ENCODE data around the gene ZNF429.
"Not testable (repeated sequence)": the region's sequence is repeated elsewhere in the genome, so short reads cannot be mapped to it uniquely, and the experiment has no call there.

Gene ZNF429

DNA sequence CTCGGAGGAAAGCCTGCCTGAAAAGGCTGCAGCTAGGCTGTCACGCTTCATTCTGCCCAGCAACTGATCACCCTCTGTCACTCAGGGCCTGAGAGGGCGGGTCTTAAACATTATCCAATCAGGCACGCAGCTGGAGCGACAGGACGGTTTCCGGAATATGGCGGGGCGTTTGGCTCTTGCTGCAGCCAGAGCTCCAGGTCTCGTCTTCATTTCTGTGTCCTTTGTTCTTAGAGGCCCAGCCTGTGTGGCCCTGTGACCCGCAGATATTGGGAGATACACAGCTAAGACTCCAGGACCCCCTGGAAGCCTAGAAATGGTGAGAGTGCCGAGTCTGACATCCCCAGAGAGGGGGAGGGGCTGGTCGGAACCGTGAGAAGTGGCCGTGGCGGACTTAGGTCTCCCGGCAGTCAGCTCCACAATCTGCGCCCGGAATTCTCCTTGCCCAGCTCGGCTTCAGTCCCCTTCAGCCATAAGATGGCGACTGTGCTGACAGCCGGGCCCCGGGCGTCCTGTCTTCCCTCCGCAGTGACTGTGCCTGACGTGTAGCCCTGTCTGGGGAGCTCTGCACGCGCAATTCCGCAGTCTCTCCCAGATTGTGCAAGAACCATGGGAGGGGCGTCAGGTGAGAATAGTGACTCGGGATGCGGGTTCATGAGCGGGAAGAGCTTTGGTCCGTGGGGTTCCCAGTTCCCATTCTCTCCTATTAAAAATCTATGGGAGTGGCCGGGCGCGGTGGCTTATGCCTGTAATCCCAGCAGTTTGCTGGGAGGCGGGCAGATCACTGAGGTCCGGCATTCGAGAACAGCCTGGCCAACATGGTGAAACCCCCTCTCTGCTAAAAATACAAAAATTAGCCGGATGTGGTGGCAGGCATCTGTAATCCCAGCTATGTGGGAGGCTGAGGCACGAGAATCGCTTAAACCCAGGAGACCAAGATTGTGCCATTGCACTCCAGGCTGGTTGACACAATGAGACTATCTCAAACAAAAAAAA, at the start of gene ZNF429:
Gene ZNF429, plus strand, starts transcription at position 144 of the 993 bp plus-strand sequence. Its CDS starts 170 bp downstream, at position 314.
- peak; percentile 94 for DNase-seq

DNA sequence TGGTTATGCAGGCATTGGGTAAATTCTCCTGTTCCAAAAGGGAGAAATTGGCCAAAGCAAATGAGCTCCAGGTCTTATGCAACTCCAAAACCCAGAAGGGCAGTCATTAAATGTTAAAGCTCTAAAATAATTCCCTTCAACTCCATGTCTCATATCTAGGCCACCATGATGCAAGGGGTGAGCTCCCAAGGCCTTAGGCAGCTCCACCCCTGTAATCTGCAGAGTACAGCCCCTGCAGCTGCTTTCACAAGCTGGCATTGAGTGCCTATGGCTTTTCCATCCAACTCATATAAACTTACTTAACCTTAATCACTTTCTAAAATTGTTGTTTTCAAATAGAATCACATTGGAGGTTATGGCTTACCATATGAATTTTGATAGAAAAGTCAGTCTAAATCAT, 44.7 kb upstream of the ZNF429 start:
- DNase-seq, result no peak

DNA sequence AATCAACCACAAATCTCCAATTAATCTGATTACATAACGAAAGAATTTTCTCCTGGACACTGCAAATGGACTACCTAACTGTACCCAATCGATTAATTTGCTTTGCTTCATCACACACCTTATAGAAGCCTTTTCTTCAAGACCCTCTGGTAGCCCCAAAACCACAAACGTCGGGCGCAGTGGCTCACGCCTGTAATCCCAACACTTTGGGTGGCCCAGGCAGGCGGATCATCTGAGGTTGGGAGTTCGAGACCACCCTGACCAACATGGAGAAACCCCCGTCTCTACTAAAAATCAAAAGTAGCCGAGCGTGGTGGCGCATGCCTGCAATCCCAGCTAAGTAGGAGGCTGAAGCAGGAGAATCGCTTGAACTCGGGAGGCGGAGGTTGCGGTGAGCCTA, 42.9 kb upstream of the ZNF429 start:
- DNase-seq, result no peak

DNA sequence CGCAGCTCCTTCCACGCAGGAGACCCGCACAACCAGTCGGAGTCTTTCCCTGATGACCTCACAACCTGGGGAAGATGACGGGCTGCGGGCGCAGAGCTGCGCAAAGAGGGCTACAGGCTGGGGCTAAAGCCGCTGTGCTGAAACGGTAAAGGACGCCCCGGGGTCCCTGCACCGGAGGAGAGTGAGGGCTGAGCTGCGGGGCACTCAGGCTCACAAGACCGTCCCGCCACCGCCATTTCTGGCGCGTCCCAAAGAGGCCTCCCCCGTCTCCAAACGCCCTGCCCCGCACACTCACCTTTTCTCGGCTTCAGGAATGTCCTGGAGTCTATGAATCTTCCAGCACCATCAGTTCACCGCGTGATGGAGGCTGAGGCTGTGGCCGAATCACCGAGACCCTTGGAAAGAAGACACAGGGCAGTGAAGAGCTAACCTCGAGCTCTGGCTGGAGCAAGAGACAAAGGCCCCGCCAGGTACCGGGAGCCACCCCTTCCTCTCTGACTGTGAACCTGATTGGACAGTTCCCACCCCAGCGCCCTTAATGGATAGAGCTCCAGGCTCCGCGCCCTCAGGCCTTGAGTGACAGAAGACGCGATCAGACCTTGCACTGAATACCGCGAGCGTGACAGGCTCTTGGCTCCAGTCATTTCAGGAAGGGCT, 41.8 kb upstream of the ZNF429 start:
- DNase-seq, result peak; percentile 67

DNA sequence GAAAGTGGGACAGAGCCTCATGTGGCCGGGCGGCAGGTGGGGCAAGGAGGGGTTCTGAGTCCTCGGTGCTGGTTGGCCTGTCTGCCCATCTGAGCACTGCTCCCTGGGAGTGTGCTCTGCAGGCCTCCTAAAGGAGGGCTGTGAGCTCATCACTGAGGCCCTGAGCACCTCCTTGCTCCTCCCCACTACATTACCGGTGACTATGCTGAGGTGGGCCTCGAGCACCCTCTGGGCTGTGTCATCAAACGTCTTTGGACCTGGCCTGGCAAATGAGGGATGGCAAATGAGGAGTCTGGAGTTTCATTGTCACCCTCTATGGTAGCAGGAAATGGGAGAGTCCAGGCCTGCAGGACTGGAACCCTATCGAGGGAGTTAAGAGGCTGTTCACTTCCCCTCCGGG, 38.8 kb upstream of the ZNF429 start:
- DNase-seq, result no peak

DNA sequence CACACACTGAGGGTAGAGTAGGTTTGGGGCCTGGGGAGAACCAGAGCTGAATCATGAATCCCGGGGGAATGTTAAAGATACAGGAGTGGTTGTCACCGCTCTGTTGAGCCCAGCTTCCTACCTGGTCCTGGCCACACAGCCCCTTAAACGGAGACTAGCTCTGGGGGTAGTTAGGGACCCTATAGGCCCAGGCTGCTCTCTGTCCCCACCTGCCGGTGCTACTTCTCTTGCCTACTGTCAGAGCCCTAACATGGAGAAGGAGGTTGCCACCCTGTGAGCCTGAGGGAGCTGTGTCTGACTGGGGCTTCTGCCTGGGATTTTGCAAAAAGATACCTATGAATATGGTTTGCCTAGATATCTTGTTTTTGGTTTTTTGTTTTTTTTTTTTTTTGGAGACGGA, 36.6 kb upstream of the ZNF429 start:
- DNase-seq, result no peak

DNA sequence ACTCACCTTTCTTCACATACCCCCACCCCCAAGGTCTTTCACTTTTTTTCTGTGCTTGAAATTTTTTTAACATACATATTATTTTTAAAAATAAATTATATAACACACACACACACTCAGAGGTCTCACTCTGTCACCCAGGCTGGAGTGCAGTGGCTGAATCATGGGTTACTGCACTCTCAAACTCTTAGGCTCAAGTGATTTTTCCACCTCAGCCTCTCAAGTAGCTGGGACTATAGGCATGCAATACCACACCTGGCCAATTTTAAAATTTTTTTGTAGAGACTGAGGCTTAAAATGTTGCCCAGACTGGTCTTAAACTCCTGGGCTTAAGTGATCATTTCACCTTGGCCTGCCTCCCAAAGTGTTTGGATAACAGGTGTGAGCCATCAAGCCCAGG, 32.9 kb upstream of the ZNF429 start:
- DNase-seq, result no peak

DNA sequence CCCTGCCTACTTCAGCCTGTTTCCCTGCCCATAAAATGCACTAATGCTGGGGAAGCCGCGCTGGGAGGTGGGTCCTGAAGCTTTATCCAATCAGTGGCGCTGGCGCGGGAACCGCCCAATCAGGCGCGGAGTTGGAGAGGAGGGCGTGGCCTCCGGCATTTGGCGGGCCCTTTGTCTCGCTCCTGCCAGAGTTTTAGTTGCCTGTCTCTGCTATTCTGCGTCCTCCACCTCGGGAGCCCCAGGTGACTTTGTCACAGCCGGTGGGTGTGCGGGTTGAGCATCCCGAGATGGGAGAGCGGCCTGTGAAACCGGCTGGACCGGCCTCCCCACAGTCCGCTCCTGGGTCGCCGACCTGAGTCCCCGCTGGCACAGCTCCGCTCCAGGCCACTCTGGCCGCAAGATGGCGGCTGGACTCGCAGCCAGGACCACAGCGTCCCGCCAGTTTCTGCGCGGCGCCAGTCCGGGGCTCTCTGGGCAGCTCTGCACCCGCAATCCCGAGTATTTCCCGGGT, 30.7 kb upstream of the ZNF429 start:
- no peak for DNase-seq

DNA sequence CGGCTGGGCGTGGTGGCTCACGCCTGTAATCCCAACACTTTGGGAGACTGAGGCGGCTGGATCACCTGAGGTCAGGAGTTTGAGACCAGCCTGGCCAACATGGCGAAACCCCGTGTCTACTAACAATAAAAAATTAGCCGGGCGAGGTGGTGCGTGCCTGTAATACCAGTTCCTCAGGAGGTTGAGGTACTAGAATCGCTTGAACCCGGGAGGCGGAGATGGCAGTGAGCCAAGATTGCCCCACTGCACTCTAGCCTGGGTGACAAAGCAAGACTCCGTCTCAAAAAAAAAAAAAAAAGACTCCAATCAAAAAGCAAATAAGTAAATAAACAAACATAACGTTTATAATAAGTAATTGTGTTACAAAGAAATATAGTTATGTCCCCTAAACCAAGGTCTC, 23.0 kb upstream of the ZNF429 start:
- not testable (repeated sequence) for DNase-seq

DNA sequence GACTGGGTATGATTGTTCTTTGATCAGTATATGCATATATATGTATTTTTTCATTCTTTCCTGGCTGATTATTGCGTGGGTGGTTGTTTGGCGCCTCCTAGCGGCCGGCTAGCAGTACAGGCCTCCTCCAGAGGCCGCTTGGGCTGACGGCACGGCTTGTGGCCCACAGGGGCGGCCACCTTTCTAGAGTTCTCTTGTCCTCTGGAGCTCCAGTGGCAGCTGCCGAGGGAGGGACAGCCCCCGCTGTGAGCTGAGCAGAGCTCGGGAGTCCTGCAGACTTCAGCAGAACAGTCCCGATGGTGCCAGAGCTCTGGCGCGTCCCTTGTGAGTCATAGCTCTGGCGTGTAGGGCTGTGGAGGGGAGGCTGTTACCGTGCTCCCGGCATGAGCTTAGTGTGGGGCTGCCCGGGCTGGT, 22.5 kb upstream of the ZNF429 start:
- DNase-seq, result peak; percentile 45

DNA sequence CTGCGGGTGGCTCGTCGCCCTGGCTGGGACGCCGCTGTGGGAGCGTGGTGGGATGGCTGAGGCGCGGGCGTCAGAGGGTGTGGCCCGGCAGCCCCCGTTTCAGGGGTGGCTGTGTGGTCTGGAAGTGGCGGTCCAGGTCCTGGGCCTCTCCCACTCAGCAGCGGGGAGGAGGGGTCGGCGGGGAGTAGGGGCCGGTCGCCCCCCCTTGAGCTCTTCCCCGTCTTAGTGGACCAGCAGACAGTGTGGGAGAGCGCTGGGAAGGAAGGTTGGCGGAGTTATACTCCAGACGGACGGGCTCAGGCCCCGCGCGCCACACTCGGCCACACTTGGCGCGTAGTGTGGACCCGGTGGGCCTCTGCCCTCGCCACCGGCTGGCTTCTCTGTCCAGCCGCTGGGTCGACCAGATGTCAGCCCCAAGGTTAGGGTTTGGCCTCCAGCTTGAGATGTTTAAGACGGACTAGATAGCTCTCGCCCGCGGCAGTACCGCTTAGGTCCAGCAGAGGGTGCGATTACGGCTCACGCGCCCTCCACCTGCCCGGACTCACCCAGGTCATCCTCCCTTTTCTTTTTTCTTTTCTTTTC, 21.7 kb upstream of the ZNF429 start:
- DNase-seq, result peak; percentile 47

DNA sequence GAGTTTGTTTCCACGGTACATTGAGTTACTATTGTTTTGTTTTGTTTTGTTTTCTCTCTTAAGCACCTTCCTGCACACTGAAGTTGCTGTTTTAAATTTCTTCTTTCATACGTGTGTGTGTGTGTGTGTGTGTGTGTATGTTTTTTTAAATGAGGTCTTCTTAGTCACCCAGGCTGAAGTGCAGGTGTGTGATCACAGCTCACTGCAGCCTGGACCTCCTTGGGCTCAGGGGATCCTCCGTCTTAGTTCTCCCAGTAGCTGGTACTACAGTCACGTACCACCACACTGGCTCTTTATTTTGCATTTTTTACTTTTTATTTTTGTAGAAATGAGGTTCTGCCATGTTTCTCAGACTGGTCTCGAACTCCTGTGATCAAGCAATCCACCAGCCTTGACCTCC, 20.8 kb upstream of the ZNF429 start:
- DNase-seq, result no peak

DNA sequence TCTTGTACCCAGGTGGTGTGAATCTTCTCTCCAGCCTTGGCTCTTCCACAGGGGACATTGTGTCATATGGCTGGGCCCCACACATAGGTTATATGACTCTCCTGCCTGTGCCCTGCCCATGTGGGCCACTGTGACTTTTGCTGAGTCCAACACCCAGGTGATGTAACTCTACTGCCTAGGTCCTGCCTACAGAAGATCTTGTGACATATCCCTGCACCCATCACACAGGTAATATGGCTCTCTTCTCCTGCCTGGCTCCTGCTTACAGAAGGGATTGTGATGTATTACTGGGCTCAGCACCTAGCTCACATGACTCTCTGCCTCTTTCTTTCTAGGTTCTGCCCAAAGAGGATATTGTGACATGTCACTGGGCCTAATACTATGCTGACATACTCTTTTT, 19.5 kb upstream of the ZNF429 start:
- DNase-seq, result no peak

DNA sequence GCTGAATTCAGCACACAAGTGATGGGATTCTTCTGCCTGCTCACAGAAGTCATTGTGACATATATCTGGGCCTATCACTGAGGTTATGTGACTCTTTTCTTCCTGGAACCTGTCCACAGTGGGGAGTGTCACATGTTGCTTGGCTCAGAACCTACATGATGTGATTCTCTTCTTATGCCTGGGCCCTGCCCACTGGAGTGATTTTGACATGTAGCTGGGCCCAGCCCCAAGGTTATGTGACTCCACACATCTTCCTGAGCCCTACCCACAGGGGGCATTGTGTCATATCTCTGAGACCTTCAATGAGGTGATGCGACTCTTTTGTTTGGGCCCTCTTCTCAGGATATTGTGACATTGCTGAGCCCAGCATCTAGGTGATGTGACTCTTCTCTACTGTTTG, 17.4 kb upstream of the ZNF429 start:
- no peak for DNase-seq

DNA sequence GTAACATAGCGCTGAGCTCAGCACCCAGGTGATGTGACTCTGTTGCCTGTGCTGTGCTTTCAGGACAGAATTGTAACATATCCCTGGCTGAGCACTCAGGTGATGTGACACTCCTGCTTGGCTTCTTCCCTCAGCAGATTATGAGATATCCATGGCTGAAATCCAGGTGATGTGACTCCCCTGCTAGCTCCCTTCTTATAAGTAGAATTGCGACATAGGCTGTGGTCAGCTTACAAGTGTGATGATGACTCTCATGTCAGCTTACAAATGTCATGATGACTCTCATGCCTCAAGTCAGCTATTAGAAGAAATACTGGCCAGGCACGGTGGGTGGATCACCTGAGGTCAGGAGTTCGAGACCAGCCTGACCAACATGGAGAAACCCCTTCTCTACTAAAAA, 14.3 kb upstream of the ZNF429 start:
- no peak for DNase-seq

DNA sequence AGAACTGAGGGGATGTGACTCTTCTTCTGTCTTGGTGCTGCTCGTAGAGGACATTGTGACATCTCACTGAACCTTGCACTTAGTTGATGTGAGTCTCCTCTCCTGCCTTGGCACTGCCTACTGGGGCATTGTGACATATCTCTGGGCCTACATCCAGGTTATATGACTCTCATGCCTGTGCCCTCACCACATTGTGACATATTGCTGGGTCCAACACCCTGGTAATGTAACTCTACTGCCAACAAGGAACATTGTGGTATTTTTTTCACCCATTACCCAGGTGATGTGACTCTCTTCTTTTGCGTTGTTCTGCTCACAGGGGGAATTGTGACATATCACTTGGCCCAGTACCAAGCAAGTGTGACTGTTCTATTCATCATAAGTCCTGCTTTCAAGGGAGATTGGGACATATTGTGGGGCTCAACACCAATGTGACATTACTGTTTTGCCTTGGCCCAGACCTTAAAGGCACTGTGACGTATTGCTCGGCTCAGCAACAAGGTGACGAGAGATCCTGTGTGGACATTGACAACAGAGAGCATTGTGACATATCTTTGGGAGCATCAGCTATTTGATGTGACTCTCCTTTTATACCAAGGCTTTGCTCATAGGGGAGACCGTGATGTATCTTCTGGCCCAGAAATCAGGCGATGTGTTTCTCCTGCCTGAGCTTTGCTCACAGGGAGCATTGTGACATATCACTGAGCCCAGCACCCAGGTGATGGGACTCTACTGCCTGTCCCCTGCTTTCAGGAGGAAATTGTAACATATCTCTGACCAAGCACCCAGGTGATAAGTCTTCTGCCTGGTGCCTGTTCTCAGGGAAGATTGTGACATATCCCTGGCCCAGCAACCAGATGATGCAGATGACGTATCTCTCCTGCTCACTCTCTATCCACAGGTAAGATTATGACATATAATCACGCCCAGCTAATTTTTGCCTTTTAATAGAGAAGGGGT, 12.2 kb upstream of the ZNF429 start:
- no peak for DNase-seq

DNA sequence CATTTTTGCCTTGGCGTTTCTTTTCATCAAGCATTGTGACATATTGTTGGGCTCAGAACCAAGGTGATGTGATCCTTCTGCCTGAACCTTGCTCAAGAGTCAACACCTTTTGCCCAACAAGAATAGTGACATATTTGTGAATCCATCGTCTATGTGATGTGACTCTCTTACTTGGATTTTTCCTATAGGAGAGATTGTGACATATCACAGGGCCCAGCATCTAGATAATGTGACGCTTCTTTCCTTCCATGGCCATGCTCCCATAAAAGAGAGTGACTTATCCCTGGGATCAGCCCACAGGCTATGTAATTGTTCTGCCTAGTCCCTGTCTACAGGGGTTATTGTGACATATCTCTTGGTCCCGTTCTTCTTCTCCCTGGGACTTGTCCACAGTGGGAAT, 8.5 kb upstream of the ZNF429 start:
- DNase-seq, result no peak

DNA sequence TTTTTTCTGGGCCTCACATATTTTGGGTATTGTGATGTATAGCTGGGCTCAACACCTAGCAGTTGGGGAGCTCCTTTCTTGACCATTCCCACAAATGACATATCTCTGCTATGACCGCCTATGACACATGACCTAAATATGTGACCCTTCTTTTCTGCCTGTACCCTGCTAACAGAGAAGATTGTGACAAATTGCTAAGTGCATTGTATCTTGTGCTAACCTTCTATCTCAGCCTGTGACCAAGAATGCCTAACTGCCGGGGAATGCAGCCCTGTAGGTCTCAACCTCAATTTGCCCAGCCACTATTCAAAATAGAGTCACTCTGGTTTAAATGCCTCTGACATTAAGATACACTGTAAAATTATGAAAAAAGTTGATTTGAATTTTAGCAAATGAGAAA, 6.8 kb upstream of the ZNF429 start:
- no peak for DNase-seq

DNA sequence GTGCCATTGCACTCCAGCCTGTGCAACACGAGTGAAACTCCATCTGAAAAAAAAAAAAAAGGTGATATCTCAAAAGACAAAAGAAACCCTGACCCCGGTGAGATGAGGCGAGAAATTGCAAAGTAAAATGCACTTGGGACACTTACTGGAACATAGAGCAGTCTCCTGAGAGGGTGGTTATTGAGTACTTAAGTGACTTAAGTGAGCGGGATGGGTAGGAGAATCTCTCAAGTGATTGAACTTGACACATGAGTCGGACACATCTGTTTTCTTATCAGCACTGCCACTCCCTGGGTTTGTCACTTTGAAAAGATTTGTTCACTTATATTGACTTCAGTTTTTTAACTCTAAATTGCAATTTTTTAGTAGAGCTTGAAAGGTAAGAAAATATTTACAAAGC, 2.8 kb downstream of the ZNF429 start:
- DNase-seq, result no peak

DNA sequence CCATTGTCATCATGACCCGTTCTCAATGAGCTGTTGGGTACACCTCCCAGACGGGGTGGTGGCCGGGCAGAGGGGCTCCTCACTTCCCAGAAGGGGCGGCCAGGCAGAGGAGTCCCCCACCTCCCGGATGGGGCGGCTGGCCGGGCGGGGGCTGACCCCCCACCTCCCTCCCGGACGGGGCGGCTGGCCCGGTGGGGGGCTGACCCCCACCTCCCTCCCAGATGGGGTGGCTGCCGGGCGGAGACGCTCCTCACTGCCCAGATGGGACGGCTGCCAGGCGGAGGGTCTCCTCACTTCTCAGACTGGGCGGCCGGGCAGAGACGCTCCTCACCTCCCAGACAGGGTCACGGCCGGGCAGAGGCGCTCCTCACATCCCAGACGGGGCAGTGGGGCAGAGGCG, 5.7 kb downstream of the ZNF429 start:
- not testable (repeated sequence) for DNase-seq

DNA sequence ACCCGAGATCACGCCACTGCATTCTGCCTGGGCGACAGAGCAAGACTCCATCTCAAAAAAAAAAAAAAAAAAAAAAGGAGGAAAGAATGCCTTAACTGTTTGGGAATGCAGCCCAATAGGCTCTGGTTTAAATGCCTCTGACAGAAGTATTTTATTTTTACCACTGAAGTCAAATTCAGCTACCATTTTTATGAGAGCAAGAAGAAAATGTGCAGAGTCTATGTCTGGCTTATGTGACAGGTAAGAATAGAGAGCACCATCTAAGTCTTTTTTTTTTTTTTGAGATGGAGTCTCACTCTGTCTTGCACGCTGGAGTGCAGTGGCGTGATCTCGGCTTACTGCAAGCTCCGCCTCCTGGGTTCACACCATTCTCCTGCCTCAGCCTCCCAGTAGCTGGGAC, 7.2 kb downstream of the ZNF429 start:
- not testable (repeated sequence) for DNase-seq

DNA sequence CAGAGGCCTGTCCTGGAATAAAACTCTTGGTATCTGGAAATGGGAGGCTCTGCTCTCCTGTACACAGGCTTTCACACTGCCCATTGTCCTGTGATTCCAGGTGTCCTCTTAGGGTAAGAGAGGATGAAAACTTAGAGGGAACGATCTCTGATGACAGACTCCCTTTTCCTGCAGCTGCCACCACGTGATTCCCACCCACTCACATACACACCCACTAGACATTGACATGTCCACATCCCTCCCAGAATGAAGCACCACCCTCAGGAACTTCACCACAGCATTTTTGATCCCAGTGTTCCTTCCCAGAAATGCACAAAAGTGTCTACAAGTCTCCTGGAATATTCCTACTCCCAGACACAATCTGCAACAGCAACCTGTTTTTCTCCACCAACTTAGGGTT, 8.2 kb downstream of the ZNF429 start:
- DNase-seq, result no peak

Measured in NCI-H1105 (cell line).